NCI-H774 (cell line): ENCODE measurements around the gene PUM1.

Experiments used
- DNase-seq: peaks from one replicate; lab custom pipeline; 2025; lab: John Stamatoyannopoulos, UW

Gene PUM1

GRCh38 chr1:30906631-30907441, 158.7 kb downstream of the PUM1 start:
- no peak for DNase-seq

- no peak for DNase-seq
These were observed 159.4 kb downstream of the PUM1 start for GRCh38 chr1:30905916-30906620.

- no peak for DNase-seq
These were observed 160.1 kb downstream of the PUM1 start for GRCh38 chr1:30905403-30905802.

- no peak for DNase-seq
These were observed 160.6 kb downstream of the PUM1 start for GRCh38 chr1:30904962-30905335.

GRCh38 chr1:30904191-30904961, 161.1 kb downstream of the PUM1 start:
- no peak for DNase-seq

GRCh38 chr1:30903343-30904034, 162.0 kb downstream of the PUM1 start:
- no peak for DNase-seq

- no peak for DNase-seq
These were observed 162.8 kb downstream of the PUM1 start for GRCh38 chr1:30902593-30903290.

- DNase-seq, result no peak
These were observed 163.5 kb downstream of the PUM1 start for GRCh38 chr1:30901798-30902581.

GRCh38 chr1:30900931-30901560, 164.5 kb downstream of the PUM1 start:
- no peak for DNase-seq

GRCh38 chr1:30900486-30900885, 165.0 kb downstream of the PUM1 start:
- no peak for DNase-seq

GRCh38 chr1:30899577-30900389, 165.7 kb downstream of the PUM1 start:
- no peak for DNase-seq

- DNase-seq, result no peak
These were observed 167.3 kb downstream of the PUM1 start for GRCh38 chr1:30898031-30898815.

- no peak for DNase-seq
These were observed 168.6 kb downstream of the PUM1 start for GRCh38 chr1:30896905-30897304.

- no peak for DNase-seq
These were observed 169.4 kb downstream of the PUM1 start for GRCh38 chr1:30895944-30896660.

GRCh38 chr1:30895382-30895943, 170.1 kb downstream of the PUM1 start:
- DNase-seq, result no peak

GRCh38 chr1:30894508-30894973, 171.0 kb downstream of the PUM1 start:
- DNase-seq, result no peak

GRCh38 chr1:30893776-30894507, 171.6 kb downstream of the PUM1 start:
- no peak for DNase-seq
